HG03025 (cell line): Measurements from ENCODE around the gene HPN.
"Not testable (repeated sequence)": the region's sequence is repeated elsewhere in the genome, so short reads cannot be mapped to it uniquely, and the experiment has no call there.

ENCODE experiments used
- ATAC-seq: cut with Tn5 transposase; IDR thresholded peaks from one replicate; pipeline ENCODE4 v1.9.1; 2021; ENCODE audit warnings: mild to moderate bottlenecking, moderate library complexity; ENCODE audit not compliant: unreplicated experiment, low FRiP score

Gene HPN

DNA sequence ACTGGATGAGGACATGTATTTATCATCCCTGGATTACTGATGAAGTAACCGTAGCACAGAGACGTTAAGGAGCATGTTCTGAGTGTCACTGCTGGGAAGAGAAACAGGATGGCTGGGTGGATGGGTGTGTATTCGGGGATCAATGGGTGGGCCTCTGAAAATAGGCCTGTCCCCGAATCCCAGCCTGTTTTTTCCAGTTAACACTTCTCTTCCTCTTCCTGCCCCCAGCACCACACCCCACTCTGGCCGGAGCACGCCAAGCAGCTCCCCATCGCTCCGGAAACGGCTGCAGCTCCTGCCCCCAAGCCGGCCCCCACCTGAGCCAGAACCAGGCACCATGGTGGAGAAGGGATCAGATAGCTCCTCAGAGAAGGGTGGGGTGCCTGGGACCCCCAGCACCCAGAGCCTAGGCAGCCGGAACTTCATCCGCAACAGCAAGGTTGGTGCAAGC, 32.6 kb upstream of the HPN start:
- ATAC-seq = no peak

DNA sequence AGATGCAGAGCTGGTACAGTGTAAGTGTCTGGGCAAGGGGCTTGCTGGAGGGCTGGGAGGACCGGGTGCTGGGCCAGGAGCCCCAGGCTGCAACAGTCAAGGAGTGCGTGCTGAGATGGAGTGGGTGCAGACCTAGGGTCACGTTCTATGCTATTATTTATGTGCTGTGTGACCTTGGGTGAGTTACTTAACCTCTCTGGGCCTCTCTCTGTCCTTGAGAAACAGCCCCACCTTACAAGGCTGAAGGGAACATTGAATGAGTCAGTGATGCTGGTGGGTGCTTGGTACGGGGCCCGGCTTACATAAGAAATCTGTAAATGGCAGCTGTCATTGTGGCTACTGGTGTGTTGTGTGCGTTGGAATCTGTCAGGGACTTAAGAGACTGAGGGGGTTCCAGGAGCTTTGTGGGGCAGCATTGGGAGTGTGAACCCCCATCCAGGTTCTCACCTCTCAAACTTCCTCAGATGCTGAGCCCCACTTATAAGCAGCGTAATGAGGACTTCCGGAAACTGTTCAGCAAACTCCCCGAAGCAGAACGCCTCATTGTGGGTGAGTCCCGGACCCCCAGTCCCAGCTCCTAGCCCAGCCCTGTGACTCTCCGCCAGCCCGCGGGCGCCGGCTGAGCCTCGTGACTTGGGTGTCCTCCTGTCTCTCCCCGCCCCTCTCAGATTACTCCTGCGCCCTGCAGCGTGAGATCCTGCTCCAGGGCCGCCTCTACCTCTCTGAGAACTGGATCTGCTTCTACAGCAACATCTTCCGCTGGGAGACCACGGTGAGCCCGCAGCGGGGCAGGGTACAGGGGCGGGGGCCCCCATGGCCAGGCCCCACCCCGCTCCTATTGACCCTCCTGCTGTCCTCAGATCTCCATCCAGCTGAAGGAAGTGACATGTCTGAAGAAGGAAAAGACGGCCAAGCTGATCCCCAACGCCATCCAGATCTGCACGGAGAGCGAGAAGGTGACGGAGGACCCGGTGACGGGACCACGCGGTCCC, 31.8 kb upstream of the HPN start:
- ATAC-seq = no peak

GRCh38 chr19:35011091-35011689, 30.3 kb upstream of the HPN start:
- ATAC-seq = no peak

DNA sequence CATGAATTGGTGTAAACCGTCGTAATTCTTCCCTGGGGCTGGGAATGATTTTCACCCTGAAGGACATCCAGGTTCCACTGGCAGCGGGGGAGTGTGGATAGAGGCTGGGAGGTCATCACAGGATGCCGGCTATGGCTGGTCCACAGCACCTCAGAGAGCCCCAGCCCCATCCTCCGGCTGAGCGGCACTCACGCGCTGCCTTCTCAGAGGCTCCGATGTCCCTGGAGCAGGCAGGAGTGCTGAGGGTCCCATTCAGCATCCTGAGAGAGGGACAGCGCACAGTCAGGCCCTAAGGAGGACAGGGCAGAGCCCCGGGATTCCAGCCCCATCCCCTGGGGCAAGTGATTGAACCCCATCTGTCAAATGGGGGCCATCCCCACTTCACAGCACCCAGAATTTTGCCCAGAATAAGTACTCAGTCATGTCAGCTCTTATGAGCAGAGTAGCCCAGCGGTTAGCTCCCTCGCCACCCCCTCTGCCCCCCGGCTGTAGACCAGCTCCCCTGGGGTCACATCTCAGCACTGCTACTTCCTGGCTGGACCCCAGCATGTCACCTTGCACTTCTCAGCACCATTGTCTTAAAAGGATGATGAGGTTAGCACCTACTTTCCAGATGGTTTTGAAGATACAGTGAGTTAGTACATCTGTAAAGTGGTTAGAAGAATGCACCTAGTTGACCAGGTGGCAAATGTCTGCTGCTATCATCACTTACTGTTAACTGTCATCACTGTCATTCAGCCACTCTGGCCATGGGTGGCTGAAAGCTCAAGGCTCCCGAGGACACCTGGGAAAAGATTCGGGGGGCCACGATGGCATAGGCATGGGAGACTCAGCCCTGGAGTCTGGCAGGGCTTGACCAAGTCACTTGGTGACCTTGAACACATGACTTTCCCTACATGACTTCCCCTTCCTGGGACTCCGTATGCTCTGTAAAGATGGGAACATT, 29.5 kb upstream of the HPN start:
- ATAC-seq = no peak

DNA sequence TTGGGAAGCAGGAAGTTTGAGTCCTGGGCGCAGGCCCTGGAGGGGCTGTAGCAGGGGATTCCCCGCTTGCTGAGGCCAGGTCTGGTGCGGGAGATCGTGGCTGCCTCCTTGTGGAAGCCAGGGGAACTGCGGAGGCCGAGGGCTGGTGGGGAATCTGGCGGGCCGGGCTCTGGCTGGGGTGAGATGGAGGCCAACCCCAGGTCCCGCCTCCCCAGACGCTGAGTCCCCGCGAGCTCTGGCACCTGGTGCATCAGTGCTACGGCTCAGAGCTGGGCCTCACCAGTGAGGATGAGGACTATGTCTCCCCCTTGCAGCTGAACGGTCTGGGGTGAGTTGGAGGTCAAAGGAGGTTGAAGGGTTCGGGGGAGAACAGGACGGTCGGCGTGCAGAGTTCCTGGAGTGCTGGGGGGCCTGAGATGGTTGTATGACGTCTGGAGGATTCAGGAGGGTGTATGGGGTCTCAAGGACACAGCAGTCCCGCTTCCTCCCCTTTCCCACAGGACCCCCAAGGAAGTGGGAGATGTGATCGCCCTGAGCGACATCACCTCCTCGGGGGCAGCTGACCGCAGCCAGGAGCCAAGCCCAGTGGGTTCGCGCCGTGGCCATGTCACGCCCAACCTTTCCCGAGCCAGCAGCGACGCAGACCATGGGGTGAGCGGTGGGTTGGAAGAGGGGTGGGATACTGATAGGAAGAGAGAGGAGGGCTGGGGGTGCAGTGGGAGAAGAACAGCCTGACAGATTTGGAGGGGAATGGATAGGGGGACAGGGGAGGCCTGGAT, 28.3 kb upstream of the HPN start:
- no peak for ATAC-seq

- ATAC-seq = no peak
Measured at GRCh38 chr19:35013820-35014754, 27.4 kb upstream of the HPN start.

DNA sequence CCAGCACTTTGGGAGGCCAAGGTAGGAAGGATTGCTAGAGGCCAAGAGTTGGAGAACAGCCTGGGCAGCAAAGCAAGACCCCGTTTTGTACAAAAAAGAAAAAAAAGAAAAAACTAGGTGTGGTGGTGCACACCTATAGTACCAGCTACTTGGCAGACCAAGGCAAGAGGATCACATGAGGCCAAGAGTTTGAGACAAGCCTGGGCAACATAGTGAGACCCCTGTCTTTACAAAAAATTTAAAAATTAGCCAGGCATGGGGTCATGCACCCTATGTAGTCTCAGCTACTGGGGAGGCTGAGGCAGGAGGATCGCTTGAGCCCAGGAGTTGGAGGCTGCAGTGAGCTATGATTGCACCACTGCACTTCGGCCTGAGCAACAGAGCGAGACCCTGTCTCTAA, 26.7 kb upstream of the HPN start:
- not testable (repeated sequence) for ATAC-seq

DNA sequence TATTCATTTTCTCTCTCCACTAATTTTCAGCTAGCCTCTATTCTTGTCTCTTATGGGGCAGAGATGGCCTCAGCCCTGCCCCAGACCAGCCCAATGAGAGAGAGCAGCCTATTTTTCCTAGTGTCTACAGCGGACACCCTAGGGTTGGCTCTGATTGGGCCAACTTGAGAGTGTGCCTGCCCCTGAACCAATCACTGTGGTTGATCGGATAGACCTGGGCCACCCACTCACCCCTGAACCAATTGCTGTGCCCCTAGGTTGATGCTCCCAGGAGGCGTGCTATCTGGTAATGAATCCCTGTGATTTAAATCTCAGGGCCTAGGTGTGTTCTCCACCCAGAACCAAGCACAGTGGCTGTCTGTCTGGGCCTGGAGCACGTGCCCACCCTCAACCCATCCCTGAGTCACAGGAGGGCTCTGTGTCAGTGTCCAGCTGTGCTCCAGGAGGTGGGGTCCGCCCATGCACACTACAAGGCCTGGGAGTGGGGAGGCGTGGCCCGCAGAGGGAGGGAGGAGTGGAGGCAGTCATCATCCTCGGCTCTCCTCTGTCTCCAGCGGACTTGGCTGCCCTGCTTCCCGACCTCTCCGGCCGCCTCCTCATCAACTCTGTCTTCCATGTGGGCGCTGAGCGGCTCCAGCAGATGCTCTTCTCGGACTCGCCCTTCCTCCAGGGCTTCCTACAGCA, 26.1 kb upstream of the HPN start:
- no peak for ATAC-seq

GRCh38 chr19:35015954-35016351, 25.6 kb upstream of the HPN start:
- ATAC-seq = no peak

DNA sequence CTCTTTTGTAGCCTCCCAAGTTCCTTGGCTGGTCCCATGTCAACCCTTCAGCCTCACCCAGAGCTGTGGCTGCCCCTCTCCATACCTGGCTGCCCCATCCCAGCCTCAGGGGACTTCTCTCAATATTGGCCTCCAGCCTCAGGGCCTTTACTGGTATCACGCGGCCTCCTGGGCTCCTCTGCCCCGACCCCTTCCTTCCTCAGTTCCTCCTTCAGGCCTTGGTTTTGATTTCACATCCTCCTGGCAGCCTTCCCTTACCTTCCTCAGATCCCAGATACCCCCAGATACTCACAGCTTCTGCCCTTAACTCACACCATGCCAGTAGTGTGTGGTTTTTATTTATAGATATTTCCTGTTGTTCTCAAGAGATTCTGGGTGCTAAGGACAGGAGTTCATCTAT, 24.0 kb upstream of the HPN start:
- no peak for ATAC-seq

- no peak for ATAC-seq
Measured at GRCh38 chr19:35018379-35018778, 23.1 kb upstream of the HPN start.

- ATAC-seq = no peak
Measured at GRCh38 chr19:35019144-35019543, 22.4 kb upstream of the HPN start.

GRCh38 chr19:35021016-35021415, 20.5 kb upstream of the HPN start:
- no peak for ATAC-seq

- ATAC-seq = no peak
Measured at GRCh38 chr19:35021596-35021995, 19.9 kb upstream of the HPN start.

GRCh38 chr19:35022460-35022859, 19.1 kb upstream of the HPN start:
- no peak for ATAC-seq

DNA sequence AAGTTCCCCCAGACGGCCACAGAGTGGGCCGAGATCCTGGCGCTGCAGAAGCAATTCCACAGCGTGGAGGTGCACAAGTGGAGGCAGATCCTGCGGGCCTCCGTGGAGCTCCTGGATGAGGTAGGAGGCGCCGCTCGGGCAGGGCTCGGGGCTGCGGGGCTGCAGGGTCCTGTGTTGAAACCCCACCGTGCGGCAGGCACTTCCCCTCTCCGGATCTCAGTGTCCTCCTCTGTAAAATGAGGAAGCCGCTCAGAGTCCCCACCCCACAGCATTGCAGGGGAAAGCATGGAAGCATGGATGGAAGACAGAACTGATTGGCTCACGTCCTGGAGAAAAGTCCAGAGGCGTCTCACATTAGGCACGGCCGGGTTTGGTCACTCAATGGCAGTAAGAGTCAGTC, 18.1 kb upstream of the HPN start:
- no peak for ATAC-seq

DNA sequence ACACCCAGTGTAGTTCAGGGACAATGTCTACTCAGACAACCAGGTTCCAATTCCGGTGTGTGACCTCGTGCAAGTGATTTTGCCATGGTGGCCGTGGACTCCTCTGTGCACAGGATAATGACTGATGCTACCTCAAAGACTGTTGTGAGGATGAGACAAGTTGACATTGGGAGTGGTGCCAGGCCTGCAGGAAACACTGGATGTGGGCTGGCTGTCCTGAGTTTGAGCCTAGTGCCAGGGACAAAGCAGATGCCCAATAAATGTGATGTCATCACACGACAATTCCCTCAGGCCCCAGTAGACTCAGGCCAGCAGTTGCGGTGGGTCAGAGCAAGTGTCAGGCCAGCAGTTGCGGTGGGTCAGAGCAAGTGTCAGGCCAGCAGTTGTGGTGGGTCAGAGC, 17.4 kb upstream of the HPN start:
- no peak for ATAC-seq

GRCh38 chr19:35025969-35026368, 15.6 kb upstream of the HPN start:
- no peak for ATAC-seq
